Measurements from ENCODE around the gene PTGES2.

PTGES2 gene

GRCh38 chr9:128102861-128103588, 24.5 kb downstream of the PTGES2 start:
- DNase-seq = no peak

- no peak for DNase-seq
These were observed 25.3 kb downstream of the PTGES2 start for GRCh38 chr9:128102196-128102595.

GRCh38 chr9:128101690-128102089, 25.8 kb downstream of the PTGES2 start:
- DNase-seq = no peak

GRCh38 chr9:128101231-128101661, 26.3 kb downstream of the PTGES2 start:
- DNase-seq = no peak

GRCh38 chr9:128100581-128100980, 26.9 kb downstream of the PTGES2 start:
- no peak for DNase-seq

- no peak for DNase-seq
These were observed 27.5 kb downstream of the PTGES2 start for GRCh38 chr9:128099932-128100491.

- no peak for DNase-seq
These were observed 28.1 kb downstream of the PTGES2 start for GRCh38 chr9:128099231-128099931.

GRCh38 chr9:128098297-128099230, 29.0 kb downstream of the PTGES2 start:
- peak in 2 of 4 experiments; percentile 17 to 64 for DNase-seq

- no peak for DNase-seq
These were observed 29.8 kb downstream of the PTGES2 start for GRCh38 chr9:128097543-128098296.

GRCh38 chr9:128096616-128097536, 30.7 kb downstream of the PTGES2 start:
- DNase-seq = no peak

GRCh38 chr9:128094950-128095544, 32.5 kb downstream of the PTGES2 start:
- DNase-seq = no peak

GRCh38 chr9:128094166-128094949, 33.2 kb downstream of the PTGES2 start:
- DNase-seq = peak in 2 of 4 experiments; percentile 30 to 34

- DNase-seq = no peak
These were observed 34.5 kb downstream of the PTGES2 start for GRCh38 chr9:128093011-128093410.

- no peak for DNase-seq
These were observed 35.1 kb downstream of the PTGES2 start for GRCh38 chr9:128092199-128092977.

- no peak for DNase-seq
These were observed 36.0 kb downstream of the PTGES2 start for GRCh38 chr9:128091571-128091970.

- no peak for DNase-seq
These were observed 36.4 kb downstream of the PTGES2 start for GRCh38 chr9:128091144-128091543.

GRCh38 chr9:128089299-128089698, 38.2 kb downstream of the PTGES2 start:
- no peak for DNase-seq

GRCh38 chr9:128088253-128088945, 39.1 kb downstream of the PTGES2 start:
- no peak for DNase-seq

Measured in activated naive CD4-positive, alpha-beta T cell (primary cell).